GM12878 (cell line): Measurements from ENCODE around the gene GLIPR2. TPM values are rescaled to one million over a fixed set of nuclear protein-coding genes. Genes with fewer than 3 reads are reported as not detected.

Experiments used
- ATAC-seq: fragments of 200-7000 bp; cut with Tn5 transposase; 3 replicates; pipeline ENCODE4 v1.9.1; 2020; ENCODE audit warnings: mild to moderate bottlenecking, moderate library complexity
- BruUV-seq: library from RNA; stranded (reverse); fragments of 400-500 nt; replicated peaks from 2 replicates; lab custom pipeline; 2021; lab: Mats Ljungman, UMichigan
- CTCF ChIA-PET: fragments of 300-600 bp; sonication (Branson Sonifier 250); formaldehyde crosslinking; extraction: SDS; loops from one replicate; lab custom pipeline; 2021; ENCODE audit warnings: inconsistent platforms; lab: Yijun Ruan, JAX
- POLR2A ChIA-PET: fragments of 350-600 bp; formaldehyde crosslinking; extraction: SDS; loops from one replicate; lab custom pipeline; 2021; ENCODE audit warnings: inconsistent platforms; lab: Charles Lee
- RAD21 ChIA-PET: fragments of 300-600 bp; sonication (Branson Sonifier 250); formaldehyde crosslinking; loops from one replicate; lab custom pipeline; 2023; ENCODE audit warnings: antibody characterized with exemption; ENCODE audit not compliant: unreplicated experiment; lab: Charles Lee
- SMC1A ChIA-PET: fragments of 300-600 bp; sonication (Branson Sonifier 250); formaldehyde crosslinking; loops from one replicate; lab custom pipeline; 2023; ENCODE audit not compliant: unreplicated experiment, uncharacterized antibody; lab: Charles Lee
- DNase-seq: peaks from one replicate; pipeline ENCODE4 v3.0.0-alpha.2; 2011; ENCODE audit warnings: low read depth, low spot score
- FAIRE-seq: peaks from 3 replicates; lab custom pipeline; 2011; peaks lifted over from hg19 to GRCh38; lab: Jason Lieb, UNC
- H2AFZ ChIP-seq: 2 replicates; pipeline ENCODE4 v1.6.0; 2011; ENCODE audit warnings: low read depth, low read length, control low read depth; ENCODE audit not compliant: control insufficient read depth
- H3K27ac ChIP-seq: 2 replicates; pipeline ENCODE4 v1.5.1; 2011; ENCODE audit warnings: control low read depth; ENCODE audit not compliant: control insufficient read depth, insufficient read depth
- H3K27me3 ChIP-seq, 2 experiments: replicated peaks in 1 of 2; 2 replicates each; pipeline versions ENCODE4 v1.6.0 to v1.6.1; 2011; ENCODE audit warnings: low read length in 1 of 2; ENCODE audit not compliant: control insufficient read depth in 2 of 2, insufficient read depth in 2 of 2
- H3K36me3 ChIP-seq, 2 experiments: 2 replicates each; pipeline ENCODE4 v1.5.1; 2011; ENCODE audit warnings: low read length in 1 of 2; ENCODE audit not compliant: control insufficient read depth in 2 of 2, insufficient read depth in 2 of 2
- H3K4me1 ChIP-seq: 2 replicates; pipeline ENCODE4 v1.6.1; 2011; ENCODE audit warnings: mild to moderate bottlenecking, low read length, moderate library complexity, mixed read lengths; ENCODE audit not compliant: control insufficient read depth, insufficient read depth
- H3K4me2 ChIP-seq: 2 replicates; pipeline ENCODE4 v1.6.0; 2011; ENCODE audit warnings: control low read depth; ENCODE audit not compliant: control insufficient read depth, insufficient read depth
- H3K4me3 ChIP-seq: fragments of 200-600 bp; sonication (generic); 2 replicates; pipeline ENCODE4 v1.5.1; 2016
- H3K79me2 ChIP-seq: 2 replicates; pipeline ENCODE4 v1.6.0; 2011; ENCODE audit warnings: low read length; ENCODE audit not compliant: control insufficient read depth, insufficient read depth
- H3K9ac ChIP-seq: 2 replicates; pipeline ENCODE4 v1.8.0; 2011; ENCODE audit warnings: low read length, control low read depth, mixed read lengths; ENCODE audit not compliant: control insufficient read depth, insufficient read depth
- H3K9me3 ChIP-seq: replicated peaks from 3 replicates; pipeline ENCODE4 v1.5.1; 2011; ENCODE audit warnings: mild to moderate bottlenecking, low read length; ENCODE audit not compliant: control insufficient read depth, insufficient read depth
- H4K20me1 ChIP-seq: 2 replicates; pipeline ENCODE4 v1.6.0; 2011; ENCODE audit not compliant: control insufficient read depth, insufficient read depth
- BHLHE40 ChIP-seq, 2 experiments: fragments of 450-650 bp in 1 of 2; IDR thresholded peaks; 2 replicates each; pipeline ENCODE4 v1.6.1; 2011 to 2017; ENCODE audit warnings: low read depth in 2 of 2, borderline replicate concordance in 1 of 2, improper control_type of control experiment in 1 of 2, low read length in 1 of 2, mild to moderate bottlenecking in 1 of 2
- EP300 ChIP-seq, 2 experiments: fragments of 150-350 bp in 1 of 2; IDR thresholded peaks; 2 replicates each; pipeline ENCODE4 v1.6.1; 2011 to 2012; ENCODE audit warnings: low read depth in 2 of 2, low read length in 2 of 2, borderline replicate concordance in 1 of 2, improper control_type of control experiment in 1 of 2, inconsistent platforms in 1 of 2; ENCODE audit not compliant: control insufficient read depth in 1 of 2
- ETV6 ChIP-seq, 2 experiments: fragments of 450-650 bp in 1 of 2; IDR thresholded peaks in 1 of 2; conservative IDR thresholded peaks in 1 of 2; 2 replicates each; pipeline ENCODE4 v1.6.1; 2014; ENCODE audit warnings: antibody characterized with exemption in 1 of 2, borderline replicate concordance in 1 of 2, low read depth in 1 of 2, mild to moderate bottlenecking in 1 of 2, moderate library complexity in 1 of 2
- HDAC2 ChIP-seq: fragments of 200-600 bp; sonication (generic); IDR thresholded peaks from 2 replicates; pipeline ENCODE4 v1.6.1; 2017
- HDGF ChIP-seq: fragments of 450-650 bp; IDR thresholded peaks from 2 replicates; pipeline ENCODE4 v1.6.1; 2016; ENCODE audit warnings: antibody characterized with exemption
- KLF5 ChIP-seq: fragments of 450-650 bp; IDR thresholded peaks from 2 replicates; pipeline ENCODE4 v1.6.1; 2014; ENCODE audit warnings: mild to moderate bottlenecking; ENCODE audit not compliant: partially characterized antibody
- PAX5 ChIP-seq: IDR thresholded peaks from 2 replicates; pipeline ENCODE4 v1.6.1; 2011; ENCODE audit warnings: low read depth, low read length, borderline replicate concordance
- WGBS: methylation state at CpG from one replicate; pipeline ENCODE4 v1.1.6; 2016; ENCODE audit warnings: low lambda C conversion rate; ENCODE audit not compliant: insufficient replicate concordance, insufficient coverage; ENCODE audit errors: missing lambda C conversion rate; 5-methylcytosine and 5-hydroxymethylcytosine counted together
- in situ Hi-C: fragments of 300-500 bp; cut with MboI; formaldehyde crosslinking; loops from 9 replicates; pipeline ENCODE4 v1.14.3; 2018; ENCODE audit warnings: mixed read lengths
- intact Hi-C: fragments of 100-400 bp; cut with micrococcal nuclease; formaldehyde crosslinking; loops from one replicate; pipeline ENCODE4 v1.14.2; 2022; ENCODE audit not compliant: unreplicated experiment
- polyA plus RNA-seq, 11 experiments: library from polyadenylated mRNA; depleted of rRNA in 4 of 11; unstranded in 6 of 11; stranded (reverse) in 5 of 11; fragments of >200 nt; fragmentation: Nextera tagmentation in 4 of 11; fragmentation: Illumina TruSeq in 1 of 11; extraction: Ambion mirVana in 4 of 11; extraction: Trizol in 1 of 11; gene quantifications; 1 replicate in 1 of 11; 2 replicates in 10 of 11; pipeline versions ENCODE4 v1.2.1 to v1.2.3, GENCODE V29; 2011 to 2016; ENCODE audit warnings: inconsistent platforms in 2 of 11, missing spikeins in 2 of 11, low read depth in 1 of 11
- total RNA-seq, 4 experiments: library from RNA; depleted of rRNA in 3 of 4; stranded (reverse); fragments of >200 nt in 3 of 4; fragmentation: Illumina TruSeq in 1 of 4; extraction: Trizol in 1 of 4; gene quantifications; 2 replicates each; pipeline versions ENCODE4 v1.2.1 to v1.2.3, GENCODE V29; 2013 to 2021
- TF ChIP-seq, protein P1 (sequence below): IDR thresholded peaks from 2 replicates; pipeline ENCODE4 v1.6.1; 2012; ENCODE audit warnings: low read depth, low read length, improper control_type of control experiment
- TF ChIP-seq, protein P2 (sequence below): fragments of 450-650 bp; IDR thresholded peaks from 2 replicates; pipeline ENCODE4 v1.6.1; 2016; ENCODE audit warnings: mild to moderate bottlenecking, moderate library complexity, borderline replicate concordance
- TF ChIP-seq, protein P3 (sequence below): fragments of 150-350 bp; IDR thresholded peaks from 2 replicates; pipeline ENCODE4 v1.6.1; 2014; ENCODE audit warnings: mild to moderate bottlenecking, low read depth, low read length

Gene GLIPR2
- total and polyA plus RNA-seq, 10 of the 15 experiments (the other 5 are each of a cell fraction or from before 2014, with no cell fraction given): 0.41 to 3.5 (median 2.2) TPM

DNA sequence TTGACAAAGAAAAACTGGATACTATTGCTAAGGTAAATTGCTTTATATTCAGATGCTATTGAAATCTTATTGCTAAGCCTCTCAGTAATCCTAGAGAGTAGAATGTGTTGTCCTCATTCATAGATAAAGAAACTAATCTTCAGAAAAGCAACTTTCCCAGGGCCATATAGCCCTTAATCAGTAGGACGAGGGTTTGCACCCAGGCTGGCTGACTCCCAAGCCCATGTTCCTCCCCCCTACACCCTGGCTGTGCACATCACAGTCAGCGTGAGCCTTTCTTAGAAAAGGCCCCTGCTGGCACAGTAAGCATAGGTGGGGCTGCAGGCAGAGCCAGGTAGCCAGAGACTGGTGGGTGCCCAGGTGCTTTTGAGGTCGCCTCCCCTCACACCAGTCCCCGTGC lies 15.8 kb upstream of the GLIPR2 start:
- Histone ChIP-seq H3K27ac (no peak overlapping the region), H3K4me3 (no peak overlapping the region), H3K36me3 (no peaks in the 10 kb centered on the region), H3K4me1 (no peaks in the 10 kb centered on the region), H2AFZ (no peak overlapping the region), H3K4me2 (no peak overlapping the region), H3K79me2 (no peaks in the 10 kb centered on the region), H4K20me1 (no peaks in the 10 kb centered on the region), H3K27me3 (peaks cover 0 to 2% of the 10 kb centered on the region in 2 experiments; a peak in 2 of 4 replicates), H3K9me3 (no peaks in the 10 kb centered on the region), H3K9ac (no peak overlapping the region)
- FAIRE-seq (no peak), ATAC-seq (no peak), DNase-seq (no peak)
- CTCF ChIA-PET: interaction anchor here (12.5 kb wide), 1 partner anchor 19 kb away, joined by 88 read pairs; no protein-coding TSS in a partner anchor
- RAD21 ChIA-PET: no interaction called here
- SMC1A ChIA-PET: interaction anchor here (0.7 kb wide), 1 partner anchor 64 kb away, joined by 3 read pairs; no protein-coding TSS in a partner anchor
- TF ChIP-seq ETV6 (conservative IDR thresholded peaks at IDR 0.05 in 1 of 2, IDR thresholded peaks at IDR 0.05 in 1 of 2; ENCODE audit: borderline replicate concordance in 1 of 2, low read depth in 1 of 2): no peak
- TF ChIP-seq PAX5: no peak
- TF ChIP-seq EP300 (IDR thresholded peaks at IDR 0.05; ENCODE audit: borderline replicate concordance in 1 of 2, control insufficient read depth in 1 of 2, low read depth in 2 of 2, low read length in 2 of 2): no peak
- TF ChIP-seq BHLHE40 (IDR thresholded peaks at IDR 0.05; ENCODE audit: borderline replicate concordance in 1 of 2, low read depth in 2 of 2, low read length in 1 of 2): no peak
- TF ChIP-seq HDGF: no peak
- intact Hi-C loops (no loop called here), in situ Hi-C loops (no loop called here)
- 18% methylated on average over 4 of the region's 4 CpGs for WGBS
- POLR2A ChIA-PET: no interaction called here
- no TSS peak for BruUV-seq

DNA sequence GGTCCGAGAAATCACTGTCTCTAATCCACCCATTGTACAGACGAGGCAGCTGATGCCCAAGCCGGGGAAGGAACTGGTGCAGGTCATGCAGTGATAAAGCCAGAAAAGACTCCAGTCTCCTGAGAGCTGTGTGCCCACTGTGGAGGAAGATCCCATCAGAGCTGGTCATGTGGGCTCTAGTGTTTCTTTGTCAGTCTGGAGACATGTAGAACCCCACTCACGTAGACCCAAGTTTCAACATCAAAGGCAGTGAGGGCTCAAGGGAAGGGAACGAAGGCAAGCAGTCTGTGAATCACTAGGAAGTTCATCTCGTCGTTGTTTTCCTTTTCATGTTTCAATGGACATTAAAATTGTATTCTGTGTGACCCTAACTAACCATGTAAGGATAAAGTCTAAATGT lies 14.6 kb upstream of the GLIPR2 start:
- H3K79me2 ChIP-seq: no peaks in the 10 kb centered on the region
- no peak overlapping the region for H2AFZ ChIP-seq
- no peak overlapping the region for H3K4me3 ChIP-seq
- SMC1A ChIA-PET: no interaction called here
- no peak overlapping the region for H3K27ac ChIP-seq
- FAIRE-seq (no peak), DNase-seq (no peak), ATAC-seq (no peak)
- in situ Hi-C loops (no loop called here), intact Hi-C loops (no loop called here)
- POLR2A ChIA-PET: no interaction called here
- 59% methylated on average over 7 of the region's 7 CpGs for WGBS
- no peaks in the 10 kb centered on the region for H3K36me3 ChIP-seq
- no peaks in the 10 kb centered on the region for H3K4me1 ChIP-seq
- H3K27me3 ChIP-seq: peaks cover 0 to 2% of the 10 kb centered on the region in 2 experiments; a peak in 2 of 4 replicates
- RAD21 ChIA-PET: no interaction called here
- BruUV-seq: no TSS peak
- H3K4me2 ChIP-seq: no peak overlapping the region
- CTCF ChIA-PET: interaction anchor here (12.5 kb wide), 1 partner anchor 20 kb away, joined by 88 read pairs; no protein-coding TSS in a partner anchor
- no peaks in the 10 kb centered on the region for H4K20me1 ChIP-seq
- H3K9me3 ChIP-seq: no peaks in the 10 kb centered on the region
- H3K9ac ChIP-seq: no peak overlapping the region
- TF ChIP-seq HDAC2: no peak
- TF ChIP-seq, protein P1, sequence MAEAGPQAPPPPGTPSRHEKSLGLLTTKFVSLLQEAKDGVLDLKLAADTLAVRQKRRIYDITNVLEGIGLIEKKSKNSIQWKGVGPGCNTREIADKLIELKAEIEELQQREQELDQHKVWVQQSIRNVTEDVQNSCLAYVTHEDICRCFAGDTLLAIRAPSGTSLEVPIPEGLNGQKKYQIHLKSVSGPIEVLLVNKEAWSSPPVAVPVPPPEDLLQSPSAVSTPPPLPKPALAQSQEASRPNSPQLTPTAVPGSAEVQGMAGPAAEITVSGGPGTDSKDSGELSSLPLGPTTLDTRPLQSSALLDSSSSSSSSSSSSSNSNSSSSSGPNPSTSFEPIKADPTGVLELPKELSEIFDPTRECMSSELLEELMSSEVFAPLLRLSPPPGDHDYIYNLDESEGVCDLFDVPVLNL: no peak
- TF ChIP-seq, protein P2, sequence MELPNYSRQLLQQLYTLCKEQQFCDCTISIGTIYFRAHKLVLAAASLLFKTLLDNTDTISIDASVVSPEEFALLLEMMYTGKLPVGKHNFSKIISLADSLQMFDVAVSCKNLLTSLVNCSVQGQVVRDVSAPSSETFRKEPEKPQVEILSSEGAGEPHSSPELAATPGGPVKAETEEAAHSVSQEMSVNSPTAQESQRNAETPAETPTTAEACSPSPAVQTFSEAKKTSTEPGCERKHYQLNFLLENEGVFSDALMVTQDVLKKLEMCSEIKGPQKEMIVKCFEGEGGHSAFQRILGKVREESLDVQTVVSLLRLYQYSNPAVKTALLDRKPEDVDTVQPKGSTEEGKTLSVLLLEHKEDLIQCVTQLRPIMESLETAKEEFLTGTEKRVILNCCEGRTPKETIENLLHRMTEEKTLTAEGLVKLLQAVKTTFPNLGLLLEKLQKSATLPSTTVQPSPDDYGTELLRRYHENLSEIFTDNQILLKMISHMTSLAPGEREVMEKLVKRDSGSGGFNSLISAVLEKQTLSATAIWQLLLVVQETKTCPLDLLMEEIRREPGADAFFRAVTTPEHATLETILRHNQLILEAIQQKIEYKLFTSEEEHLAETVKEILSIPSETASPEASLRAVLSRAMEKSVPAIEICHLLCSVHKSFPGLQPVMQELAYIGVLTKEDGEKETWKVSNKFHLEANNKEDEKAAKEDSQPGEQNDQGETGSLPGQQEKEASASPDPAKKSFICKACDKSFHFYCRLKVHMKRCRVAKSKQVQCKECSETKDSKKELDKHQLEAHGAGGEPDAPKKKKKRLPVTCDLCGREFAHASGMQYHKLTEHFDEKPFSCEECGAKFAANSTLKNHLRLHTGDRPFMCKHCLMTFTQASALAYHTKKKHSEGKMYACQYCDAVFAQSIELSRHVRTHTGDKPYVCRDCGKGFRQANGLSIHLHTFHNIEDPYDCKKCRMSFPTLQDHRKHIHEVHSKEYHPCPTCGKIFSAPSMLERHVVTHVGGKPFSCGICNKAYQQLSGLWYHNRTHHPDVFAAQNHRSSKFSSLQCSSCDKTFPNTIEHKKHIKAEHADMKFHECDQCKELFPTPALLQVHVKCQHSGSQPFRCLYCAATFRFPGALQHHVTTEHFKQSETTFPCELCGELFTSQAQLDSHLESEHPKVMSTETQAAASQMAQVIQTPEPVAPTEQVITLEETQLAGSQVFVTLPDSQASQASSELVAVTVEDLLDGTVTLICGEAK: no peak
- TF ChIP-seq, protein P3, sequence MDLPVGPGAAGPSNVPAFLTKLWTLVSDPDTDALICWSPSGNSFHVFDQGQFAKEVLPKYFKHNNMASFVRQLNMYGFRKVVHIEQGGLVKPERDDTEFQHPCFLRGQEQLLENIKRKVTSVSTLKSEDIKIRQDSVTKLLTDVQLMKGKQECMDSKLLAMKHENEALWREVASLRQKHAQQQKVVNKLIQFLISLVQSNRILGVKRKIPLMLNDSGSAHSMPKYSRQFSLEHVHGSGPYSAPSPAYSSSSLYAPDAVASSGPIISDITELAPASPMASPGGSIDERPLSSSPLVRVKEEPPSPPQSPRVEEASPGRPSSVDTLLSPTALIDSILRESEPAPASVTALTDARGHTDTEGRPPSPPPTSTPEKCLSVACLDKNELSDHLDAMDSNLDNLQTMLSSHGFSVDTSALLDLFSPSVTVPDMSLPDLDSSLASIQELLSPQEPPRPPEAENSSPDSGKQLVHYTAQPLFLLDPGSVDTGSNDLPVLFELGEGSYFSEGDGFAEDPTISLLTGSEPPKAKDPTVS: no peak
- no peak for TF ChIP-seq KLF5
